Activated T-helper 17 cell treated with anti-CD3 and anti-CD28 coated beads, Interleukin-2, amount 50 U/mL, for 72 hours (primary cell): Measurements from ENCODE around the gene POGLUT2. TPM values are rescaled to one million over a fixed set of nuclear protein-coding genes. Genes with fewer than 3 reads are reported as not detected.
A peak's percentile ranks its signal among the peaks of the same experiment; 100 is the strongest.

ENCODE experiments used
- ATAC-seq: fragments of 150-1000 bp; cut with Tn5 transposase; replicated peaks from 2 replicates; pipeline ENCODE4 v1.10.0; 2021; ENCODE audit warnings: mild to moderate bottlenecking, moderate library complexity
- H3K27ac Mint-ChIP-seq: one replicate; pipeline ENCODE4 v1.8.0; 2022; ENCODE audit warnings: mixed read lengths
- H3K27me3 Mint-ChIP-seq: one replicate; pipeline ENCODE4 v1.8.0; 2022; ENCODE audit warnings: mixed read lengths
- H3K36me3 Mint-ChIP-seq: one replicate; pipeline ENCODE4 v1.8.0; 2022; ENCODE audit warnings: low read depth, mild to moderate bottlenecking, mixed read lengths
- H3K4me1 Mint-ChIP-seq: one replicate; pipeline ENCODE4 v1.8.0; 2022; ENCODE audit warnings: mixed read lengths
- H3K4me3 Mint-ChIP-seq: one replicate; pipeline ENCODE4 v1.8.0; 2022; ENCODE audit warnings: mild to moderate bottlenecking, mixed read lengths
- H3K9me3 Mint-ChIP-seq: one replicate; pipeline ENCODE4 v1.8.0; 2022; ENCODE audit warnings: mixed read lengths
- total RNA-seq, 2 donors: library from RNA; stranded (reverse); gene quantifications; one replicate each; pipeline ENCODE4 v1.2.3, GENCODE V29; 2022

The POGLUT2 gene
- total RNA-seq, 2 donors from 2014 or later, result 2.1 to 5.6 TPM

DNA sequence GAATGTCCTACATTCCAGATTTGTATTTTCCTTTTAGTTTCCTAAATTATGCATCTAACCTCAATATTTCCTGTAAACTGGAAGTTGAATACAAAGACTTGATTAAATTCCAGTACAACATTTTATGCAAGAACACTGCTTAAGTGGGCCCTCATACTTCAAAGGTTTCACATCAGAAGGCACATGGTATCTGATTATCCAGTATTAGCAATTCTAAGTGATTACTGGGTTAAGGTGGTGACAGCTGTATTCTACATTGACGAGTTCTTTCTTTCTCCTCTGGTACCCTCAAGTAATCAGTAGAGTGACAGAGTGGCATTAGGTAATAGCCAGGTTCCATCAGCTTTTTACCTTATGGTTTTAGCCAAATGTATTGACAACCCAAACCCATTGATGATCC is 18.5 kb upstream of the POGLUT2 start:
- H3K27me3 Mint-ChIP-seq, result no peaks in the 10 kb centered on the region
- no peaks in the 10 kb centered on the region for H3K9me3 Mint-ChIP-seq
- no peak overlapping the region for H3K4me3 Mint-ChIP-seq
- no peak for ATAC-seq
- peaks cover 53% of the 10 kb centered on the region for H3K36me3 Mint-ChIP-seq
- H3K4me1 Mint-ChIP-seq, result peaks cover 6% of the 10 kb centered on the region
- no peak overlapping the region for H3K27ac Mint-ChIP-seq

GRCh38 chr13:102816708-102817107 is 17.9 kb upstream of the POGLUT2 start:
- Mint-ChIP-seq H3K36me3 (peaks cover 53% of the 10 kb centered on the region), H3K27ac (no peak overlapping the region), H3K4me3 (no peak overlapping the region), H3K4me1 (peaks cover 6% of the 10 kb centered on the region), H3K9me3 (no peaks in the 10 kb centered on the region), H3K27me3 (no peaks in the 10 kb centered on the region)
- no peak for ATAC-seq

GRCh38 chr13:102815788-102816187 is 17.0 kb upstream of the POGLUT2 start:
- no peak for ATAC-seq
- H3K36me3 Mint-ChIP-seq, result peaks cover 59% of the 10 kb centered on the region
- H3K27me3 Mint-ChIP-seq, result no peaks in the 10 kb centered on the region
- no peak overlapping the region for H3K27ac Mint-ChIP-seq
- H3K4me3 Mint-ChIP-seq, result no peak overlapping the region
- peaks cover 6% of the 10 kb centered on the region for H3K4me1 Mint-ChIP-seq
- H3K9me3 Mint-ChIP-seq, result no peaks in the 10 kb centered on the region

- Mint-ChIP-seq H3K4me1 (peaks cover 6% of the 10 kb centered on the region), H3K4me3 (no peak overlapping the region), H3K27me3 (no peaks in the 10 kb centered on the region), H3K36me3 (peaks cover 50% of the 10 kb centered on the region), H3K9me3 (no peaks in the 10 kb centered on the region), H3K27ac (no peak overlapping the region)
- no peak for ATAC-seq
Observed at GRCh38 chr13:102814793-102815192, 16.0 kb upstream of the POGLUT2 start.

- Mint-ChIP-seq H3K27ac (no peak overlapping the region), H3K4me3 (no peak overlapping the region), H3K36me3 (peaks cover 43% of the 10 kb centered on the region), H3K9me3 (no peaks in the 10 kb centered on the region), H3K27me3 (no peaks in the 10 kb centered on the region), H3K4me1 (peaks cover 6% of the 10 kb centered on the region)
- ATAC-seq, result no peak
Observed at GRCh38 chr13:102814025-102814607, 15.3 kb upstream of the POGLUT2 start.

- H3K27me3 Mint-ChIP-seq, result no peaks in the 10 kb centered on the region
- ATAC-seq, result no peak
- no peak overlapping the region for H3K4me3 Mint-ChIP-seq
- peaks cover 6% of the 10 kb centered on the region for H3K4me1 Mint-ChIP-seq
- H3K9me3 Mint-ChIP-seq, result no peaks in the 10 kb centered on the region
- peaks cover 39% of the 10 kb centered on the region for H3K36me3 Mint-ChIP-seq
- H3K27ac Mint-ChIP-seq, result no peak overlapping the region
Observed at GRCh38 chr13:102812611-102813287, 14.0 kb upstream of the POGLUT2 start.

DNA sequence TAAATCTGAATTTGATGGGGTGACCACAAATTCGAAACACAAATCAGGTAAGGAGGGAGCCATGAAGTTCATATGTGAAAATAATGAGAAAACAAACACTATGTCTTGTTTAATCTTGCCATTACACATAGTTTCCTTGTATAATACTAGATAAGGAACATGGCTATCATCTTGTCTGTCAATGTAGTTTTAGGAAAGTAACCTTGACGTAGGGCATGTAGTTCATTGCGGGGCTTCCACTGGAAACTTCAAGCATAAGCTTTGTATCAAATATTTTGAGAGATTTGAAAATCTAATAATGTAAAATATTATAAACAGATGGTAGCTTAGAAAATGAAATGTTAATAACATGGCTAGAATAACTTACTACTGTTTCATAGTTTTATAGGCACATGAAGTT is 8.9 kb upstream of the POGLUT2 start:
- Mint-ChIP-seq H3K36me3 (peaks cover 20% of the 10 kb centered on the region), H3K27me3 (no peaks in the 10 kb centered on the region)

DNA sequence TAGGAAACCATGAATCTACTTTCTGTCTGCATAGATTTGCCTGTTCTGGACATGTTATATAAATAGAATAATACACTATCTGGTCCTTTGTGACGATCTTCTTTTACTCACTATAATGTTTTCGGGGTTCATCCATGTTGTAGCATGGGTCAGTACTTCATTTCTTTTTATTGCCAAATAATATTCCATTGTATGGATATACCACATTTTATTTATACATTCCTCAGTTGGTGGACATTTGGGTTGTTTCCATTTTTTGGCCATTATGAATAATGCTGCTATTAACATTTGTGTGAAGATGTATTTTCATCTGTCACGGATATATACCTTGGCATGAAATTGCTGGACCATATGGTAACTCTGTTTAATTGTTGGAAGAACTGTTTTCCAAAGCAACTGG is 6.9 kb upstream of the POGLUT2 start:
- H3K27me3 Mint-ChIP-seq, result no peaks in the 10 kb centered on the region
- peaks cover 6% of the 10 kb centered on the region for H3K36me3 Mint-ChIP-seq
- ATAC-seq, result no peak
- H3K4me3 Mint-ChIP-seq, result no peak overlapping the region
- H3K27ac Mint-ChIP-seq, result no peak overlapping the region
- H3K4me1 Mint-ChIP-seq, result peaks cover 8% of the 10 kb centered on the region
- no peaks in the 10 kb centered on the region for H3K9me3 Mint-ChIP-seq

More for the DNA sequence above, 8.9 kb upstream of the POGLUT2 start:
- H3K4me1 Mint-ChIP-seq, result no peaks in the 10 kb centered on the region
- no peaks in the 10 kb centered on the region for H3K9me3 Mint-ChIP-seq
- H3K4me3 Mint-ChIP-seq, result no peak overlapping the region
- no peak for ATAC-seq
- no peak overlapping the region for H3K27ac Mint-ChIP-seq

- no peaks in the 10 kb centered on the region for H3K36me3 Mint-ChIP-seq
- H3K27me3 Mint-ChIP-seq, result no peaks in the 10 kb centered on the region
- no peaks in the 10 kb centered on the region for H3K9me3 Mint-ChIP-seq
- peak overlapping the region; percentile 86 for H3K4me3 Mint-ChIP-seq
- H3K4me1 Mint-ChIP-seq, result peaks cover 8% of the 10 kb centered on the region
- ATAC-seq, result peak; percentile 89
- no peak overlapping the region for H3K27ac Mint-ChIP-seq
Observed at GRCh38 chr13:102800145-102801041, 1.6 kb upstream of the POGLUT2 start.

DNA sequence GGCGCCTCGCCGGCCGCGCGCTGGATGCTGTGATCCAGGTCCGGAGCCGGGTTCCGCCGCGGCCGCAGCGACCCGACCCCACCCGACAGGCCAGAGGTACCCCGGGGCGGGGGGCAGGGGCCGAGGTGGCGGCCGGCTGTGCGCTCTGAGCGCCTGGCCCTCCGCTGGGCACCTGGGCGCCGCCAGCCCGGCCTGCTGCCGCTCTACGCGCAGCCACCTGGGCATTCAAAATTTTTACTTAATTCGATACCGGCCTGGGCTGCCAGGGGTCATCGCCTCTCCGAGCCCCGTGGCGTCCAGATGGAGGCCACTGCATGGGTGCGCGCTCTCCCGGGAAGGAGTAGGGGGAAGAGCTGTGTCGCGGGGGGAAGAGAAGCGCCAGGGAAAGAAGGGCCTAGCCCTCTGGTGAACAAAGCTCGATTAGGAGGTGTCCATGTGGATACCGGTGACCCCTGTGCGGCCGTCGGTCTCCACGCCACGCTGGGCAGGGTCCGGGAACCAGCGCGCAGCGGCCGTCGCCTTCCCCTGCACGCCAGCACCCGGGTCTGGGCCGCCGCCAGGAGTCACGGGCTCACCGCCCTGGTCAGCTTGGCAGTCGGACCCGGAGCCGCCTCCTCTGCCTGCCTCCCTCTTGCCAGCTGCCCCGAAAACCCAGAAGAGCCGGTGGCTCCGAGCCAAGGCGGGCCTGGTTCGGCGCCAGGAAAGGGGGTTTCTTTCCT is 809 bp upstream of the POGLUT2 start:
- Mint-ChIP-seq H3K27me3 (no peaks in the 10 kb centered on the region), H3K36me3 (no peaks in the 10 kb centered on the region), H3K4me3 (peak overlapping the region; percentile 86), H3K4me1 (peaks cover 8% of the 10 kb centered on the region), H3K27ac (no peak overlapping the region), H3K9me3 (no peaks in the 10 kb centered on the region)
- no peak for ATAC-seq

DNA sequence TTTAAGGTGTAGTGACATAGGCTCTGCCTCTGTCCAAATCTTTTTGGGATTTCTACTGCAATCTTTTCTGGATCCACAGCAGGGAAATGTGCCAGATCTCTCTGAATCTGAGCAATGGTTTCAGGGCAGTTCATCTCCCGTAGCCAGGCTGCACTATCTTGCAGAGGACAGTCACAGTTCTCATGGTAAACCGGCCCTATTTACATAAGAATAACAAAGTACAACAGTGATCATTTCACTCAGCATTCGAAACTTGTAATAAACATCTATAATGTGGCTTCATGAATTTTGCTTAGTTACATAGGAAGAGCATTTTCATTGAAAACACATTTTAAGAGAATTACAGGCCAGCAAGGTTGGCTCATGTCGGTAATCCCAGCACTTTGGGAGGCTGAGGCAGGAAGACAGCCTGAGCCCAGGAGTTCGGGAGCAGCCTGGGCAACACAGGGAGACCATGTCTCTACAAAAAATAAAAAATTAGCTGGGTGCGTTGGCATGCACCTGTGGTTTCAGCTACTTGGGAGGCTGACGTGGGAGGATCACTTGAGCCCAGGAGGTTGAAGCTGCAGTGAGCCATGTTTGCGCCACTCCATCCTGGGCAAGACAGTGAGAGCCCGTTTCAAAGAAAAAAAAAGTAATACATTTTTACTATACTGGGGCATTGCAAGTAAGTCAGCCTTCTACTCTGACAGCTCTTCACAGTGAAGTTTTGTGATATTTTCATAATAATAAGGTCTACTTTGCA is 5.0 kb downstream of the POGLUT2 start:
- Mint-ChIP-seq H3K4me1 (no peaks in the 10 kb centered on the region), H3K9me3 (no peaks in the 10 kb centered on the region), H3K36me3 (peaks cover 20% of the 10 kb centered on the region), H3K27ac (no peak overlapping the region), H3K4me3 (no peak overlapping the region), H3K27me3 (no peaks in the 10 kb centered on the region)
- ATAC-seq, result no peak

GRCh38 chr13:102792396-102792795 is 6.4 kb downstream of the POGLUT2 start:
- Mint-ChIP-seq H3K9me3 (no peaks in the 10 kb centered on the region), H3K4me1 (no peaks in the 10 kb centered on the region), H3K27me3 (no peaks in the 10 kb centered on the region), H3K36me3 (peaks cover 26% of the 10 kb centered on the region), H3K4me3 (no peak overlapping the region), H3K27ac (no peak overlapping the region)
- ATAC-seq, result no peak

- Mint-ChIP-seq H3K4me3 (no peak overlapping the region), H3K4me1 (no peaks in the 10 kb centered on the region), H3K27me3 (no peaks in the 10 kb centered on the region), H3K27ac (no peak overlapping the region), H3K9me3 (no peaks in the 10 kb centered on the region), H3K36me3 (peaks cover 32% of the 10 kb centered on the region)
- no peak for ATAC-seq
Observed at GRCh38 chr13:102788683-102789082, 10.1 kb downstream of the POGLUT2 start.

DNA sequence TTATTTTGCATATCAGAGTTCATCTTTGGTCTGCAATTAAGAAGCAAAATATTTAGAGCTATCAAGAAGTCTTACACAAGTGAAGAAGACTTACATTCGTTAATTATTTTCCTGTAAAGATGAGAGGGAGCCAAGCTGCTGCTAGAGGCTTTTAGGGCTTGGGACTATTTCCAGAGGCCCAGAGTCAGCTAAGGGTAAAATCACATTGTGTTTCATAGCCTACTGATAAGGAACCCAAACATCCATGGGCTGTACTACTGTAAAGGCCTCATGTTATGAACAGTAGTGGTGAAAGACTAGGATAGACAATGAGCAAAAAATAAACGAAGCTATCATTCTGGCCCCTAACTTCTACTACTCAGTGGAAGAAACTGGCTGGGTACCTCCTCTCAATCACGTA is 14.3 kb downstream of the POGLUT2 start:
- Mint-ChIP-seq H3K36me3 (peaks cover 19% of the 10 kb centered on the region), H3K27ac (no peak overlapping the region), H3K4me3 (no peak overlapping the region), H3K27me3 (no peaks in the 10 kb centered on the region), H3K9me3 (peaks cover 3% of the 10 kb centered on the region), H3K4me1 (peaks cover 12% of the 10 kb centered on the region)
- ATAC-seq, result no peak
